ENCODE results near the gene PCBD2.

Gene PCBD2

DNA sequence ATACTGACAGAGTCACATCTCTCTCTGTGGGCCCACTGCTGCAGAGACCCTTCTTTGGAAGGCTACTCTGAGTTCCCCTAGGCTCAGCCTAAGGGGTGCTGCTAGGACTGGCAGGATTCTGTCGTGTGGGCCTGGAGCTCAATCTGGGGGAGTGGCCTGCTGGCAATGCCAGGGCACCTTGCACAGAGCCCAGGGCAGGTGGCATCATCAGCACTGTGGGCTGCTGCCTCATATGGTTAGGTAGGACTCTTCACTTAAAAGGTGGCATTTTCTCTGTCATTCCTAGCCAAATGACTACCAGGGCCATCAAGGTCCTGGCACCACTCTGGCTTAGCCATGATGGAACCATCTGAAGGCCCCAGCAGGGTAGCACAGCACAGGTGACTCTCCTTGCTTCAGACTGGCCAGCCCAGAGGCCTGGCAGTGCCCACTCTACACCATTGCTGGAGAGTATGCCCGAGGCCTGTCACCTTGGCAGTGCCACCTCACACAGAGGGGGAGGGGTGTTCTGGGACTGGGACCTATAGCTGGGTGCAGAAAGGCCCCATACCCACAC lies 107.2 kb downstream of the PCBD2 start:
- TF ChIP-seq ZNF274 (IDR thresholded peaks at IDR 0.05; ENCODE audit: low read depth, low read length): no peak
- no peak overlapping the region for H3K4me3 ChIP-seq (ENCODE audit: low read length)
